SK-N-SH (cell line): ENCODE data around the gene IFT74. TPM values are rescaled to one million over a fixed set of nuclear protein-coding genes. Genes with fewer than 3 reads are reported as not detected.
"Not testable (repeated sequence)": the region's sequence is repeated elsewhere in the genome, so short reads cannot be mapped to it uniquely, and the experiment has no call there.

Experiments
- CTCF ChIA-PET: fragments of 300-600, 350-600 bp; formaldehyde crosslinking; extraction: SDS; loops from one replicate; lab custom pipeline; 2021; lab: Yijun Ruan, JAX
- POLR2A ChIA-PET: fragments of 350-600 bp; sonication (Branson Sonifier 250); formaldehyde crosslinking; extraction: SDS; loops from one replicate; lab custom pipeline; 2020; ENCODE audit warnings: antibody characterized with exemption, inconsistent platforms; lab: Yijun Ruan, JAX
- DNase-seq: peaks from one replicate; pipeline ENCODE4 v3.0.0; 2012
- H2AFZ ChIP-seq: fragments of 200-600 bp; sonication (generic); 2 replicates; pipeline ENCODE4 v1.8.1; 2016; ENCODE audit warnings: antibody characterized with exemption, mild to moderate bottlenecking, low read depth
- H3F3A ChIP-seq: fragments of 200-600 bp; sonication (generic); replicated peaks from 2 replicates; pipeline ENCODE3; 2016; ENCODE audit warnings: antibody characterized with exemption, mild to moderate bottlenecking; ENCODE audit not compliant: insufficient read depth
- H3K27ac ChIP-seq, 2 experiments: fragments of 200-500 bp in 1 of 2; fragments of 200-600 bp in 1 of 2; sonication (Bioruptor generic) in 1 of 2; sonication (generic), shearing (Covaris generic) in 1 of 2; 2 replicates each; pipeline versions ENCODE4 v1.5.1 to v1.6.1; 2014 to 2016; ENCODE audit warnings: low read depth in 2 of 2, inconsistent platforms in 1 of 2, low read length in 1 of 2, mild to moderate bottlenecking in 1 of 2, mixed read lengths in 1 of 2
- H3K27me3 ChIP-seq: fragments of 200-600 bp; sonication (generic), shearing (Covaris generic); 2 replicates; pipeline ENCODE4 v1.6.1; 2016; ENCODE audit warnings: mixed run types; ENCODE audit not compliant: insufficient read depth
- H3K36me3 ChIP-seq, 2 experiments: fragments of 200-500 bp in 1 of 2; fragments of 200-600 bp in 1 of 2; sonication (Bioruptor generic) in 1 of 2; sonication (generic) in 1 of 2; replicated peaks in 1 of 2; 2 replicates each; pipeline versions ENCODE3 to v1.5.1; 2014 to 2016; ENCODE audit warnings: low read length in 1 of 2, mild to moderate bottlenecking in 1 of 2; ENCODE audit not compliant: insufficient read depth in 2 of 2, control insufficient read depth in 1 of 2
- H3K4me1 ChIP-seq, 2 experiments: fragments of 200-500 bp in 1 of 2; fragments of 200-600 bp in 1 of 2; sonication (Bioruptor generic) in 1 of 2; sonication (generic), shearing (Covaris generic) in 1 of 2; 2 replicates each; pipeline versions ENCODE4 v1.5.1 to v1.6.1; 2014 to 2016; ENCODE audit warnings: low read depth in 1 of 2, low read length in 1 of 2, mixed run types in 1 of 2; ENCODE audit not compliant: insufficient read depth in 2 of 2, control insufficient read depth in 1 of 2
- H3K4me2 ChIP-seq: fragments of 200-600 bp; sonication (generic), shearing (Covaris generic); 2 replicates; pipeline ENCODE4 v1.6.1; 2017; ENCODE audit warnings: mixed run types
- H3K4me3 ChIP-seq, 2 experiments: fragments of 200-500 bp in 1 of 2; fragments of 200-600 bp in 1 of 2; sonication (Bioruptor generic) in 1 of 2; sonication (generic), shearing (Covaris generic) in 1 of 2; 2 replicates each; pipeline versions ENCODE4 v1.5.1 to v1.8.1; 2014 to 2016; ENCODE audit warnings: low read depth in 2 of 2, inconsistent platforms in 1 of 2, low read length in 1 of 2, mild to moderate bottlenecking in 1 of 2, mixed read lengths in 1 of 2, moderate library complexity in 1 of 2
- H3K79me2 ChIP-seq: fragments of 200-600 bp; sonication (generic); 2 replicates; pipeline ENCODE4 v1.8.1; 2017; ENCODE audit warnings: mild to moderate bottlenecking; ENCODE audit not compliant: insufficient read depth
- H3K9ac ChIP-seq: fragments of 200-600 bp; sonication (generic); 2 replicates; pipeline ENCODE4 v1.6.1; 2017; ENCODE audit warnings: mixed run types
- H3K9me2 ChIP-seq: fragments of 200-600 bp; sonication (generic); 2 replicates; pipeline ENCODE4 v1.6.1; 2017; ENCODE audit warnings: mixed run types
- H3K9me3 ChIP-seq: fragments of 200-600 bp; sonication (generic); 2 replicates; pipeline ENCODE4 v1.6.1; 2017; ENCODE audit warnings: mixed run types, mild to moderate bottlenecking, moderate library complexity
- H4K20me1 ChIP-seq: fragments of 200-600 bp; sonication (generic); 2 replicates; pipeline ENCODE4 v1.6.1; 2017; ENCODE audit warnings: mild to moderate bottlenecking, mixed run types; ENCODE audit not compliant: insufficient read depth
- EP300 ChIP-seq, 2 experiments: IDR thresholded peaks; 2 replicates each; pipeline versions ENCODE4 v1.4.0 to v1.6.1; 2012; ENCODE audit warnings: borderline replicate concordance in 1 of 2, low read depth in 1 of 2, low read length in 1 of 2
- GATA2 ChIP-seq: sonication (generic); formaldehyde crosslinking; IDR thresholded peaks from 2 replicates; pipeline ENCODE4 v1.5.0; 2020; ENCODE audit warnings: mild to moderate bottlenecking, missing genetic modification reagents
- MEF2A ChIP-seq: IDR thresholded peaks from 2 replicates; pipeline ENCODE4 v1.4.0; 2012; ENCODE audit warnings: low read depth, borderline replicate concordance
- SIN3A ChIP-seq: IDR thresholded peaks from 2 replicates; pipeline ENCODE4 v1.6.1; 2012; ENCODE audit warnings: low read depth, mild to moderate bottlenecking, low read length, moderate library complexity, borderline replicate concordance
- SMC3 ChIP-seq: IDR thresholded peaks from 2 replicates; pipeline ENCODE4 v1.6.1; 2012; ENCODE audit warnings: low read depth, low read length, improper control_type of control experiment
- WGBS: methylation state at CpG from one replicate; pipeline ENCODE4 v1.1.6; 2017; ENCODE audit warnings: low lambda C conversion rate; 5-methylcytosine and 5-hydroxymethylcytosine counted together
- polyA plus RNA-seq, 3 experiments: library from polyadenylated mRNA; depleted of rRNA; stranded (reverse); fragments of >200 nt; gene quantifications; 2 replicates each; pipeline ENCODE4 v1.2.3, GENCODE V29; 2012
- TF ChIP-seq, protein P1 (sequence below): IDR thresholded peaks from 2 replicates; pipeline ENCODE4 v1.6.1; 2012; ENCODE audit warnings: mild to moderate bottlenecking, low read depth, low read length, moderate library complexity

The IFT74 gene
- polyA plus RNA-seq, 1 of the 3 experiments (the other 2 are of a cell fraction): 6.3 TPM

DNA sequence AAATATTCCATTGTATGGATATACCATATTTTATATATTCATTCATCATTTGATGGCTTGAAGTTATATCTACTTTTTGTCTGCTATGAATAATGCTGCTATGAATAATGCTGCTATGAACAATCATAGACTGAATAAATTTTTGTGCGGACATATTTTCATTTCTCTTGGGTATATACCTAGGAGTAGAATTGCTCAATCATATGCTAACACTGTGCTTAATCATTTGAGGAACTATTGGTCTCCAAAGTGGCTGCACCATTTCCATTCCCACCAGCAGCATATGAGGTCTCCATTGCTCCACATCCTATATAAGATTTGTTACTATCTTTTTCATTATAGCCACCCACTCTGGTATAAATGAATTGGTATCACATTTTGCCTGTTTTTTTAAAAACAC, 134.5 kb downstream of the IFT74 start (continued):
- TF ChIP-seq, protein P1, sequence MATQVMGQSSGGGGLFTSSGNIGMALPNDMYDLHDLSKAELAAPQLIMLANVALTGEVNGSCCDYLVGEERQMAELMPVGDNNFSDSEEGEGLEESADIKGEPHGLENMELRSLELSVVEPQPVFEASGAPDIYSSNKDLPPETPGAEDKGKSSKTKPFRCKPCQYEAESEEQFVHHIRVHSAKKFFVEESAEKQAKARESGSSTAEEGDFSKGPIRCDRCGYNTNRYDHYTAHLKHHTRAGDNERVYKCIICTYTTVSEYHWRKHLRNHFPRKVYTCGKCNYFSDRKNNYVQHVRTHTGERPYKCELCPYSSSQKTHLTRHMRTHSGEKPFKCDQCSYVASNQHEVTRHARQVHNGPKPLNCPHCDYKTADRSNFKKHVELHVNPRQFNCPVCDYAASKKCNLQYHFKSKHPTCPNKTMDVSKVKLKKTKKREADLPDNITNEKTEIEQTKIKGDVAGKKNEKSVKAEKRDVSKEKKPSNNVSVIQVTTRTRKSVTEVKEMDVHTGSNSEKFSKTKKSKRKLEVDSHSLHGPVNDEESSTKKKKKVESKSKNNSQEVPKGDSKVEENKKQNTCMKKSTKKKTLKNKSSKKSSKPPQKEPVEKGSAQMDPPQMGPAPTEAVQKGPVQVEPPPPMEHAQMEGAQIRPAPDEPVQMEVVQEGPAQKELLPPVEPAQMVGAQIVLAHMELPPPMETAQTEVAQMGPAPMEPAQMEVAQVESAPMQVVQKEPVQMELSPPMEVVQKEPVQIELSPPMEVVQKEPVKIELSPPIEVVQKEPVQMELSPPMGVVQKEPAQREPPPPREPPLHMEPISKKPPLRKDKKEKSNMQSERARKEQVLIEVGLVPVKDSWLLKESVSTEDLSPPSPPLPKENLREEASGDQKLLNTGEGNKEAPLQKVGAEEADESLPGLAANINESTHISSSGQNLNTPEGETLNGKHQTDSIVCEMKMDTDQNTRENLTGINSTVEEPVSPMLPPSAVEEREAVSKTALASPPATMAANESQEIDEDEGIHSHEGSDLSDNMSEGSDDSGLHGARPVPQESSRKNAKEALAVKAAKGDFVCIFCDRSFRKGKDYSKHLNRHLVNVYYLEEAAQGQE: no peak
- TF ChIP-seq GATA2 (no peak), SIN3A (no peak), SMC3 (no peak), MEF2A (no peak), EP300 (IDR thresholded peaks at IDR 0.05; ENCODE audit: borderline replicate concordance in 1 of 2, low read depth in 1 of 2, low read length in 1 of 2) (no peak)

DNA sequence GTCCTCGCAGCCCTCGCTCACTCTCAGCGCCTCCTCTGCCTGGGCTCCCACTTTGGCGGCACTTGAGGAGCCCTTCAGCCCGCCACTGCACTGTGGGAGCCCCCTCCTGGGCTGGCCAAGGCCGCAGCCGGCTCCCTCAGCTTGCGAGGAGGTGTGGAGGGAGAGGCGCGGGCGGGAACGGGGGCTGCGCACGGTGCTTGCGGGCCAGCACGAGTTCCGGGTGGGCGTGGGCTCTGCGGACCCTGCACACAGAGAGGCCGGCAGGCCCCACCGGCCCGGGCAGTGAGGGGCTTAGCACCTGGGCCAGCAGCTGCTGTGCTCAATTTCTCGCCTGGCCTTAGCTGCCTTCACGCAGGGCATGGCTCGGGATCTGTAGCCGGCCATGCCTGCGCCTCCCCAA, 136.3 kb downstream of the IFT74 start:
- H4K20me1 ChIP-seq, DNase-seq, H3K4me3 ChIP-seq, POLR2A ChIA-PET, H3K27me3 ChIP-seq, H3K27ac ChIP-seq, H2AFZ ChIP-seq, H3K9me3 ChIP-seq, H3K79me2 ChIP-seq, H3K4me2 ChIP-seq, H3K9me2 ChIP-seq, CTCF ChIA-PET, H3K36me3 ChIP-seq, H3K9ac ChIP-seq: not testable (repeated sequence)
- H3K4me1 ChIP-seq: peaks cover 0 to 28% of the 10 kb centered on the region in 2 experiments; a peak in 3 of 4 replicates
- H3F3A ChIP-seq: peaks cover 12% of the 10 kb centered on the region
- 94% methylated on average over 9 of the region's 27 CpGs for WGBS

- H3K4me2 ChIP-seq, H3K4me3 ChIP-seq, H3K79me2 ChIP-seq, H3K27me3 ChIP-seq, POLR2A ChIA-PET, H2AFZ ChIP-seq, H3K27ac ChIP-seq, H3K9ac ChIP-seq, H3K36me3 ChIP-seq, H3K9me3 ChIP-seq, H4K20me1 ChIP-seq, H3K9me2 ChIP-seq, DNase-seq: not testable (repeated sequence)
- WGBS: 95% methylated on average over 17 of the region's 17 CpGs
- CTCF ChIA-PET: interaction anchor here (0.8 kb wide), 1 partner anchor 18 kb away, joined by 4 read pairs; no protein-coding TSS in a partner anchor
- Histone ChIP-seq H3F3A (peaks cover 12% of the 10 kb centered on the region), H3K4me1 (peaks cover 0 to 17% of the 10 kb centered on the region in 2 experiments; a peak in 3 of 4 replicates)
These were observed 137.3 kb downstream of the IFT74 start for GRCh38 chr9:27093384-27094067.
